ENCODE measurements around the gene C12orf56. TPM values are rescaled to one million over a fixed set of nuclear protein-coding genes. Genes with fewer than 3 reads are reported as not detected.
"Not testable (repeated sequence)": the region's sequence is repeated elsewhere in the genome, so short reads cannot be mapped to it uniquely, and the experiment has no call there.

The C12orf56 gene
- total RNA-seq, 1 experiment from 2014 or later: not detected

DNA sequence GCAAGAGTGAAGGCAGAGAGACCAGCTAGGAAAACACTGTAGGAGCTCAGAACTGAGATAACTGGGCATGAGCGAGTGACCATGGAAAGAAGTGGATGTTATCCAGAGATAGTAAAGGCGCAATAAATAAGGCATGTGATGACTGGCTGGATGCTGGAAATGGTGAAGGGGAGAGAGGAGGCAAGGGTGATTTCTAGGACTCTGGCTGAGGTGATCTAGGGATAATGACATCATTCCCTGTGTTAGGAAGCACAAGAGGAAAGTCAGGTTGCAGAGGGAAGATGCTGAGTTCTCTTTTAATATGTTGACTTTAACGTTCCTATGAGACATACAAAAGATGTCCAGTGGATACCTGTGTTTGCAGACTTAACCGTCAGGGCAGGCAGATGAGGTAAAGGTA, 78.7 kb downstream of the C12orf56 start:
- no peak for DNase-seq (ENCODE audit: low spot score)

DNA sequence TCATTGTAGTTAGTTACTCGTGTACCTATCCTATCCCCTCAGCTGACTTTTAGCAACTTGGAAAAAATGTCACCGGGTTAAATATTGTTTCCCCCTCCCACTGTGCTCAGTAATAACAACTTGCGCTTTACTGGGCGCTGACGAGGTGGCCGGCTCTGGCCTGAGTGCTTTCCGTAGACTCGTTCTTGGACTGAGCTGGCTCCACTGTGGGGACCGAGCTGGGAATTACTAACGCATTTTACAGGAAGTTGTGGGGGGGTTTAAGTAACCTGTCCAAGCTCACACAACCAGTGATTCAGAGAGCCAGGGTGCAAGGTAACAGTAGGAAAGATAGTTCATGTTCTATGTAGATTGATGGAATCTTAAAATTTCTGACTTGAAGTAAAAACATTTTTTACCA, 86.0 kb downstream of the C12orf56 start:
- DNase-seq (ENCODE audit: low spot score): no peak

DNA sequence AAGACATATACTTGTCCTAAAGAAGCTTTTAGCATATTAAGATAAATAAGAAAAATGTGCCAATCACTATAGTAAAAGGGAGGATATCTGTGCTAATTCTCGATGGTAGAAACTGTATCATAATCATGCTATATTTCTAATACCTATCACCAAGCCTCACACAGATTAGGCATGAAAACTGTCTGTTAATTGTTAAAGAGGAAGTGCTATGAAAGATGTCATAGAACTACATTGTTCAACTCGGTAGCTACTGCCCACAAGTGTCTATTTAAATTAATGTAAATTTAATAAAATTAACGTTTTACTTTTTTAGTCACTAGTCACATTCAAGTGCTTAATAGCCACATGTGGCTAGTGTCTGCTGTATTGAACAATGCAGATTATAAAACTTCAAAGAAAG, 90.9 kb downstream of the C12orf56 start:
- DNase-seq (ENCODE audit: low spot score): no peak

DNA sequence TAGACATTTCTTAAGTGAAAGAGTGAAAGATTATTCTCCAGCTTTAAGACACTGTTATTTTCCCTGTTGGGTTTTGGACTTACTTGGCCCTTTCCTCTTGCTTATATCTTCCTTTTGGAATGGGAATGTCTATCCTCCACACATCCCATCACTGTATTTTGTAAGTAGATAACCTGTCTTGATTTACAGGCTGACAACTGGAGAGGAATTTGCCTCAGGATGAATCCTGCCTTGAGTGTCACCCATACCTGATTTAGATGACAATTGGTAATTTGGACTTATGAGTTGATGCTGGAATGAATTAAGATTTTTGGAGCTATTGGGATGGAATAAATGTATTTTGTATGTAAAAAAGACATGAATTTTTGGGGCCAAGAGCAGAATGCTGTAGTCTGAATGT, 94.3 kb downstream of the C12orf56 start:
- DNase-seq (ENCODE audit: low spot score): no peak

DNA sequence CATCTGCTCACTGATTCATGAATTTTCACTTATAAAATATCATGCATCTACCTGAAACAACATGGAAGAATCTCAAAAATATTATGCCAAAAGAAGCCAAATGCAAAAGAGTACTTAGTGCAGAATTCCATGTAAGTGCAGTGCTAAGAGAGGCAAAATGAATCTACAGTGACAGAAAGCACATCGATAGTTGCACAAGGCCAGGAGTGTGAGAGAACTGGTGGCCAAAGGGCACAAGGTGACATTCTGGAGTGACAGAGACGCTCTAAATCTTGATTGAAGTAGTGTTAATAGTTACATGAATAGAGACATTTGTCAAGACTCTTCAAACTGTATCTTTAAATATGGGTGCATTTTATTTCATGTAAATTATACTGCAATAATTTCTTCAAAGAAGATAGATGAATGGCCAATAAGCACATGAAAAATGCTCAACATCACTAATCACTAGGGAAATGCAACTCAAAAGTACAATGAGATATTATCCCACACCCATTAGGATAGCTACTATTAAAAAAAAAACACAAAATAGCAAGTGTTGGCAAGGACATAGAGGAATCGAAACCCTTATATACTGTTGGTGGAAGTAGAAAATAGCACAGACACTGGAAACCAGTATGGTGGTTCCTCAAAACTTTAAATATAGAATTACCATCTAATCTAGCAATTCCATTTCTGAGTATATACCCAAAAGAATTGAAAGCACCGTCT, 96.7 kb downstream of the C12orf56 start:
- no peak for DNase-seq (ENCODE audit: low spot score)

DNA sequence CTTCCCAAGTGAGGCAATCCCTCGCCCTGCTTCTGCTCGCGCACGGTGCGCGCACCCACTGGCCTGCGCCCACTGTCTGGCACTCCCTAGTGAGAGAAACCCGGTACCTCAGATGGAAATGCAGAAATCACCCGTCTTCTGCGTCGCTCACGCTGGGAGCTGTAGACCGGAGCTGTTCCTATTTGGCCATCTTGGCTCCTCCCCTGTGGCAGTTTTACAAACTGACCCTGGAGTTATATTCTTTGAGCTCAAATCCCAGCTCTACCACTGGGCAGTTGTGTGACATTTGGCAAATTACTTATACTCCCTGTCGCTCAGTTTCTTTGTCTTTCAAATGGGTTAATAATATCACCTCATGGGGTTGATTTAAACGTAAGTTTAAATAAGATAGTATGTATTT, 97.4 kb downstream of the C12orf56 start:
- DNase-seq (ENCODE audit: low spot score): not testable (repeated sequence)

DNA sequence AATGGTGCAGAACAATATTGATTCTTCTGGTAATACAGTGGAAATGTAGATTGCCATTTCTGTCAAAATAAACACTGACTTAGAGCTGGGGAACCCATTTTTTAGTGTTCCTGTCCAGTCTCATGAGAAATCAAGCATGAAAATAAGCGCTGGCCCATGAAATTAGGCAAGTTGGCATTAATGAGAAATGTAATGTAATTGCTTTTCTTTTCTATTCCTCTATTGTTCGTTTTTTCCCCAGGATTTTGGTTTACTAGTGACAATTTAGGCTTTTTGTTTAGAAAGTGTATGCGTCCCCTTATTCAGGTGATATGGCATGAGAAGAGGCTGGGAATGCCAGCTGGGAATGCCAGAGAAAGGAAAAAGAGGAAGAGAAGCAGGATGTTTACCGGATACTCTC, 104.0 kb downstream of the C12orf56 start:
- DNase-seq (ENCODE audit: low spot score): no peak

DNA sequence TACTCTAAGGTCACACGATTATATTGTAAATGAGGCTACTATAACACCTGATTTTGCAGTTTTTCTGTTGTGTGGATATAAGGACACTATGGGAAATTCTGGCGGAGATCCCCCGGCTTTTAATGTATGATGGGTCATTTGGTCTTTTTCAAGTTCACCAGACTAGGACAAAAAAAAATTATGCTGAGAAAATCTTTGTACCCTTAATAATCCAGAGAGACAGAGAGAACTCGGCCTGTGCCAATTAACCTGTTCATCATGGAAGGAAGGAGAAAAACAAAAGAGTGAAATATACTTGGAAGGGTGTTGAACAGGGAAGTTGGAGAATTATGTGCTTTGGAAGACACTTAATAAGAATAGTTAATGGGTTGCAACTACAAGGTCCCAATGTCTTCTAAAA, 106.3 kb downstream of the C12orf56 start:
- no peak for DNase-seq (ENCODE audit: low spot score)

DNA sequence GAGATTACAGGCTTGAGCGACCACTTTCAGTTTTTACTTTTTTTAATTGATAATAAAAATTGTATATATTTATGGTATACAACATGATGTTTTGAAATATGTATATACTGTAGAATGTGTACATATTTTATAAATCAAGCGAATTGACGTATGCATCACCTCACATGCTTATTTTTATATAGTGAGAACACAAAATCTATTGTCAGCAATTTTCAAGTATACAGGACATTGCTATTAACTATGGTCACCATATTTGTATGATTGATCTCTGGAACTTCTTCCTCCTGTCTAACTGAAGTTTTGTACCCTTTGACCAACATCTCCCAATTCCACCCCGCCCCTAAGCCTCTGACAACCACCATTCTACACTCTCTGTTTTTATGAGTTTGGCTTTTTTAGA, 112.1 kb downstream of the C12orf56 start:
- DNase-seq (ENCODE audit: low spot score): no peak

DNA sequence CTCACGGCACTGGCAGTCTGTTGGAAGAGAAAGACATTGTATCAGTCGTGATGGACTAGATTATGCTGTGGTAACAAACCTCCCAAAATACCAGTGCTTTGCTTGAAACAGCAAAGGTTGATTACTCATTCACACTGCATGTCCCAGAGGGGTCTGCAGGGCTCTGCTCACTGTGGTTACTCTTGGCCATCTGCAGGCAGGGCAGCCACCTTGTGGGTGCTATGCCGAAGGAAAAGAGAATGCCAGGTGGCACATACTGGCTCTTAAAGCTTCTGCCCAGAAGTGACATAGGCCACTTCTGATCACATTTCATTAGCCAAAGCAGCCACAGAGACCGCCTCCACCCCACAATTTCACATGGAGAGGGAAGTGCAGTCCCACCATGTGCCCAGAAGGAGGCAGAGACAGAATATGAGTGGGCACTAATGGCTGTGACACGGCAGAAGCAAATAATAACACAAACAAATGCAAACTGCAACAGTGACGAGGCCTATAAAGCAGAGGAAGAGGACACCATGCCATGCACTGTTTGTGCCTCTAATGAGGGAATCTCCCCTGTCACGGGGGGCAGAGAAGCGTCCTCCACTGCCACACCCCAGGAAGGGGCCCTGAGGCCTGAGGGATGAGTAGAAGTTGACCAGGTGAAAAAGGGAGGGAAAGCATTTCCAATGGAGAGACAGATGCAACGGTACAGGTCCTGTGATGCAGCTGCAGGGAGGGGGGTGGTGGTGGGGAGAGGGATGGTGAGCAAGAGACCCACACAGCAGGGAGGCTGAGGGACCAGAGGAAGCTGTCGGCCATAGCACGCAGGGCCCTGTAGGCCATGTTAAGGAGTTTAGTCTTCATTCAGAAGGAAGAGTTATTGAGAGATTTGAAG, 116.8 kb downstream of the C12orf56 start:
- DNase-seq (ENCODE audit: low spot score): peak; percentile 6

DNA sequence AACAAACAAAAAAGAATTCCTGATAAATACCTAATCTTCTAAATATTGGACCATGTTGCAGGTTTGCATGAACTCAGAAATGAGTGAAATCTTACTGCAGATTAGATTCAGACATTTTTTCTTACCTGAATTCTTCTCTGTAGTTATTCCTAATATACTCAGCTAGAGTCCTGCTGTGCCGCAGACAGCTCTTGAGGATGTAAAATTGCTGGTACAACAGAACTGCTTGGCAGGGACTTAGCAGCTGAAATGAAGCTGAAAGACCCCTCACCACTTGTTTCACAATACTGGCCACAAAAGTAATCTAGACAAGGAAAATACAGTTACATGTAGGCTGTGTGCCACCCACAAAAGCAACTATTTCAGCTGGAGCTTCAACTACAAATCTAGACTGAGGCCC, 120.1 kb downstream of the C12orf56 start:
- DNase-seq (ENCODE audit: low spot score): no peak

DNA sequence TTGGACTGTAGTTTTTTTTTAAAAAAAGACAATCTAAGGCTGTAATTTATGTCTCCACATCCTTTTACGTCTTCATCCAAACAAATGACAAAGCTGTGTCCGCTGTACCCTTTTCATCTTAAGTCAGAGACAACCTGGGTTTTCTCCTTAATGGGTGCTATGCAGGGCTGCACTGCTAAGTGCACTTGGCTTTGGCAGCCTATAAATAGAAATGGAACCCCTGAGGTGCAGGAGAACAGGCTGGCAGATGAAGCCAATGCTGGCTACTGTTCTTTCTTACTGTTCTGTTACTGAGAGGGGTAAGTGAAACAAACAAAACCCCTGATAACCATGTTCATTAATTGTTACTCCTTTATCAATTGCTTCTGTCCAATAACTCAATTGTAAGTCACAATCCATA, 121.4 kb downstream of the C12orf56 start:
- DNase-seq (ENCODE audit: low spot score): no peak

DNA sequence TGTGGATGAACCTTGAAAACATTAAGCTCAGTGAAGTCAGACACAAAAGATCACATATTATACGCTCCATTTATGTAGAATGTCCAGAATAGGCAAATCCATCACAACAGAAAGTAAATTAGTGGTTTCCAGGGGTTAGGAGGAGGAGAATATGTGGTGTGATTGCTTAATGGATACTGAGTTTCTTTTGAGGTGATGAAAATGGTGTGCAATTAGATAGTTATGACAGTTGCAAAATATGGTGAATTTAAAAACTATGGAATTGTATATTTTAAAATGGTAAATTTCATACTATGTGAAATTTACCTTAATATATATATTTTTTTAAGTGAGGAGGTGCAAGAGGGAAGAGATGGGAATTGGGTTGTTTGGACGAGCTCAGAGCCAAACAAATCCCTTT, 122.1 kb downstream of the C12orf56 start:
- DNase-seq (ENCODE audit: low spot score): no peak

DNA sequence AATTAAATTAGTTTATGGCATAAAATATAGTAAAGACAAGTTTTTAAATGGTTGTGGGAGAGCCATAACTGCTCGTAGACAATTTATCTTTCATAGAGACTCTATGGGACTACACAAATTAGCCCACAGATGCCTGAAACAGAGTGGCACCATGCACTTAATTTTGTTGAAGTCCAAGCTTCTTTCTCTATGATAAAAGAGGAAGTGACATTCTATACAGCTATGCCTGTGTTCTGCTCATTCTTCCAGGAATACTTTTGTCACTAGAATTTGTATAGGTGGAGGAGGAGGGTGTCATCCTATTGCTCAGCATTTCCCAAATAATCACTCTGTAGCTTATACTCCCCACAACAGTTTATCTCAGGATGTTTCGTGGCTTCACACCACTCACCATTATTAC, 124.7 kb downstream of the C12orf56 start:
- no peak for DNase-seq (ENCODE audit: low spot score)

DNA sequence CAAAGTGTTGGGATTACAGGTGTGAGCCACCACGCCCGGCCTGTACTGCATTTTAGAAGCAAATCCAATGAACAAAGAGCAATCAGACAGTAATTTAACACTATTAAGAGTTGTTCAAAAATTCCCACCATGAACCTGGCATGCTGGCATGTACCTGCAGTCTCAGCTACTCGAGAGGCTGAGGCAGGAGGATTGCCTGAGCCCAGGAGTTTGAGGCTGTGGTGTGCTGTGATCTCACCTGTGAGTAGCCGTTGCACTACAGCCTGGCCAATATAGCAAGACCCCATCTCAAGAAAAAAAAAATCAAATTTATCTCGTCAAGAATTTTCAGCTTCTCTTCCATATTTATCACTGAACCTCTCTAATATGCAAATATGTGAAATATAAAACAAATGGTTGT, 128.7 kb downstream of the C12orf56 start:
- DNase-seq (ENCODE audit: low spot score): no peak

DNA sequence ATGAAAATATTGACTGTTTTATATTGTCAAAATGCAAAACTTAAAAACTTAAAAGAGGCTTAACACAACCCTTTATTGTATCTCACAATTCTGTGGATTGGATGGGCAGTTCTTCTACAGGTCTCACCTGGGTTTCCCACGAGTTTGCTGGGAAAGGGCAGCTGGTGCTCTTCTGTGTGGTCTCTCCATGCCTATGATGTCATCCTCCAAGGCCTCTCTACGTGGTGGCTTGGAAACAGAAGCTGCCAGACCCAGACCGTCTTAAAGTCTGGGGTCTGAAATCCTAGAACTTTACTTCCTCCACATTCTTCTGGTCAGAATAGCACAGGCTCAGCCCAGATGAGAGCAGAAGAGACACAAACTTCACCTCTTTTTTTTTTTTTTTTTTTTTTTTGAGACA, 132.0 kb downstream of the C12orf56 start:
- no peak for DNase-seq (ENCODE audit: low spot score)

DNA sequence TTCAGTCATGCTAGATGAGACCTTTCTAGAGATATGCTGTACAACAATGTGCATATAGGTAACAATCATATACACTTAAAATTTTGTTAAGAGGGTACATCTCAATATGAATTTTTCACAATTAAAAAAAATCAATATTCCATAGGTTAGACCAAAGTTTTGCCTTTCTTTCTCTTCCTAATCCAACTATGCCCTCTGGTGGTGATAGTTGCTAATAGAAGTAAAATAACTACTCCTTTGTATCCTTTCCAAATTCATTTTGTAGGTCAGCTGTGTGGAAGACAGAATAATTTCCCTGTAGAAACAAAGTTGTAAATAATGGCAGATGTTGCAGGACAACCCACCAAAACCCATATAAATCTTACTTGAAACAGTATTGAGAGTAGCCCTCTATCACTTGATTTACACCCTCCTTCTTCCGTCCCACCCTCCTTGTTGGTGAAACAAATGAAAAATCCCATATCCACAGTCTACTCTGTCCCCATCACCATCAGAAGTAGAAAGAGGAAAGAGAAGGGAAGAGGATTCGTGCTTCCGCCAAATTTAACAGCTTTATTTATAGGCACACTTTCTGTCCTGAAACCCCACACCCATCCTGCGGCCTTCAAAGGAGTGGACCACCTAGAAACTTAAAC, 134.3 kb downstream of the C12orf56 start:
- DNase-seq (ENCODE audit: low spot score): peak; percentile 52

DNA sequence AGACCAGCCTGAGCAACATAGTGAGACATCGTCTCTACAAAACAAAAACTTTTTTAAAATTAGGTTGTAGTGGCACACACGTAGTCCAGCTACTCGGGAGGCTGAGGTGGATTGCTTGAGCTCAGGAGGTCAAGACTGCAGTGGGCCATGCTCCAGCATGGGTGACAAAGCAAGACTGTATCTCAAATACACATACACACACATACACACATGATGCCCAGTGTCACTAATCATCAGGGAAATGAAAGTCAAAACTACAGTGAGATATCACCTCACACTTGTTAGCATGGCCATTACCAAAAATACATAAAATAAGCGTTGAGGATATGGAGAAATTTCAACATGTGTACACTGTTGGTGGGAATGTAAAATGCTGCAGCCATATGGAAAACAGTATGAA, 135.3 kb downstream of the C12orf56 start:
- DNase-seq (ENCODE audit: low spot score): no peak

DNA sequence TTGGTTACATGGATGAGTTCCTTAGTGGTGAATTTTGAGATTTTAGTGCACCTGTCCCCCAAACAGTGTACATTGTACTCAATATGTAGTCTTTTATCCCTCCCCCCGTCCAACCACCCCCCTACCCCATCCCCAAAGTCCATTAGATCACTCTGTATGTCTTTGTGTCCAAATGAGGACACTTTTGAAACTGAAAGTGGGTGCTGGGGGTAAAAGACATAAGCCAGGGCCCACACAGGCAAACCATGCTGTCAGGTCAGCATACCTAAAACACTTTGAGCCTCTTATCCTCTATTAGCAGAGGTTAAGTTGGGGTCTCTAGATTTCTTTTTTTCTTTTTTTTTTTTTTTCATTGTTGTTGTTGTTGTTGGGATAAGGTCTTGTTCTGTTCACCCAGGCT, 137.2 kb downstream of the C12orf56 start:
- DNase-seq (ENCODE audit: low spot score): no peak

DNA sequence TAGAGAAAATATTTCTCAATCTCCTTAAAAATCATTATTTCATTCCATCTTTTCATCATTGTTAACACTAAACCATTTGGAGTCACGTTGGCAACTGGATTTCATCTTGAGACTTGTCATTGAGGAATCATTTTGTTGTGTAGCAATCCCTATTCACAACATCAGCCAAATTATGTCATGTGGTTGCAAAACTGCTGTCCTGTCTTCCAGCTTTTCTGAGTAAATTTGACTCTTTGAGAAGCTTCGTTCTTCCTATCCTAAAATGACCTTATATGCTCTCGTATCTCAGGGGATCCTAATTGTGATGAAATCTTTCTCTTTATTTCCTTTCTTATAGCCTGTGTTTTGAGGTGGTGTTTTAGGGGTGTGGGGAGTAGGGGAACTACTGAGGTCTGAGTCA, 137.9 kb downstream of the C12orf56 start:
- DNase-seq (ENCODE audit: low spot score): no peak

DNA sequence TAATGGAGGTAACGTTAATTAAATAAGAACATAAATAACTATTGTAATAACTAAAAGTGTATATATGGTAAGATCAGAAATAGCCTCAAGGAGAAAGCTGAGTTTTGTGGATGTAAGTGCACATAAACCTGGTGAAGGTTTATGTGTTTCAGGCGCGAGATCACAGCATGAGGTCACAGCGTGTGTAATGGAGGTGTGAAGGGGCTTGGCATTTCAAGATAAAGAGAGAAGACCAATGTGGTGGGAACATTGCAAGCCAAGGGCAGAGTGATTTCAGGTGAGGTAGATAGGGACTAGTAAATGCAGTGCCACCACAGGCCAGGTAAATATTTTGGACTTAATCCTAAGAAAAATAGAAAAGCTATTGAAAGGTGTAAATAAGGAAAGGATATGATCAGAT, 146.7 kb downstream of the C12orf56 start:
- no peak for DNase-seq (ENCODE audit: low spot score)

DNA sequence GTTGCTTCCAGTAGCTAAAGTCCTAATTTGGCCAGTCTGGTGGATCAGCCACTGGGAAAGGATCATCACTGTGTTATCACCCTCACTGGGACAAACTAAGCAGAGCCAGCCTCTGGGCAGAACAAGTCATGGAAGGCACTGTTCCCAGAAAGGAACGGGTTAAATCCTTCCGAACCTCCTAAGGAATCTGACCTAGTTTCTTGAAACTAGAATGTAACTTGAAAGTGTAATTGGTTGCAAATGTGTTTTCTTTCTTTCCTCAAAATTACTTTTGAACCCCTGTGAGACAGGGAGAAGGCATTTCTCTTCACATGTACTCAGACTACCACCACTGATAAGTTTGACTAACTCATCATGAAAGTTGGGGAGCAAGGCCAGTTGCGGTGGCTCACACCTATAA, 149.8 kb downstream of the C12orf56 start:
- no peak for DNase-seq (ENCODE audit: low spot score)

DNA sequence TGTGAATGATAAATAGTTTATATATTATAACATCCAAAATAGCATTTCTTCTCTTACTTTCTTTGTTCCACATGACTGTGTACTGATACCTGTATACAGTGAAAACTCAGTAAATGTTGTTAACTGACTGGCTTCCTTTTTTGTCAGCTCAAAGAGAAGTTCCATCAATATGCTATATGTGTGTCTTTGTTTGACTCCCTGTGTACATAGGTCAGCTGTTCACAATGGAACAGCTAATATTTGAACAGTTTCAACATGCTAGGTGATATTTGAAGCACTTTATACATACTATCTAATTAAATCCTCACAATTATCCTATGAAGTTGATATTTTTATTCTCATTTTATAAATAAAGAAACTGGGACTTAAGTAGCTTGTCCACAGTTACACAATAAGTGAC, 153.2 kb downstream of the C12orf56 start:
- DNase-seq (ENCODE audit: low spot score): no peak

Data from A172 (cell line).